Measurements from ENCODE around the gene BMS1. TPM values are rescaled to one million over a fixed set of nuclear protein-coding genes. Genes with fewer than 3 reads are reported as not detected.

Gene BMS1
- total and polyA plus RNA-seq, 2 of the 13 experiments (the other 11 are each of a cell fraction or from before 2014, with no cell fraction given): 3.9 to 25.2 TPM

DNA sequence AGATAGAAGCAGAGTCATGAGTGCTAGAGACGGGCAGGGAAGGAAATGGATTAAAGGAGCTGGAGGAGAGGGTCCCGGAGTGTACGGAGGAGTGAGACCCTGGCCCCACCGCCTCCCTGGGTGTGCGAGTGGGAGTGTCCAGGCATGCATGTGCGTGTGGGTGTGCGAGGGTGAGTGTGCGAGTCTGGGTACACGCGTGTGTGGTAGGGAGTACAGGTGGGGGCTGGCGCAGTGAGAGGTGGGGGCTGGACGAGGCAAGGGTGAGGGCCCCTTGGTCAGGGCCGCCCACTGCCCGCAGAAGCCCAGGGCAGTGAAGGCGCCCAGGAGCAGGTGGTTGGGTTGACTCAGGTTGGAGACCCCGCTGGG is 97.6 kb downstream of the BMS1 start:
- Histone ChIP-seq H3K4me3 (replicated peaks in 1 of 3; ENCODE audit: insufficient read depth in 1 of 3, low read depth in 2 of 3, low read length in 3 of 3) (no peak overlapping the region), H2AFZ (ENCODE audit: low read length) (no peak overlapping the region), H3K9ac (ENCODE audit: insufficient read depth, low read depth, low read length) (no peak overlapping the region), H3K4me2 (ENCODE audit: low read depth, low read length) (no peak overlapping the region), H3K36me3 (replicated peaks in 1 of 2; ENCODE audit: control insufficient read depth in 1 of 2, insufficient read depth in 2 of 2, low read length in 2 of 2) (no peaks in the 10 kb centered on the region), H4K20me1 (ENCODE audit: insufficient read depth, low read length) (0 out of 2 replicates have a peak, but pooled peaks cover 2% of the 10 kb centered on the region), H3K27me3 (ENCODE audit: control insufficient read depth in 1 of 2, insufficient read depth in 2 of 2, low read length in 2 of 2) (peaks cover 5 to 8% of the 10 kb centered on the region in 2 experiments; a peak in 3 of 5 replicates), H3K4me1 (ENCODE audit: insufficient read depth, low read length) (no peaks in the 10 kb centered on the region), H3K9me3 (ENCODE audit: low read length) (peaks cover 9% of the 10 kb centered on the region; the same call in 1 of the 2 replicates), H3K27ac (ENCODE audit: extremely low read length, insufficient read depth, low read length) (no peak overlapping the region), H3K79me2 (ENCODE audit: insufficient read depth, low read length) (no peaks in the 10 kb centered on the region)
- in situ Hi-C loops (cut with HindIII; ENCODE audit: extremely low pct_ligation_motif_present, low pct_unique_long_range_greater_than_20kb) (no loop called here), intact Hi-C loops (cut with micrococcal nuclease; ENCODE audit: unreplicated experiment) (no loop called here)
- no peak for ATAC-seq
- DNase-seq (ENCODE audit: low spot score): no peak
- ChIA-PET POLR2A (no interaction called here), CTCF (ENCODE audit: low intra/inter-chr PET ratio, low total read pairs) (no interaction called here)
- TF ChIP-seq ZMYM2 (CRISPR knock-in tag; IDR thresholded peaks at IDR 0.05): no peak
- no peak for TF ChIP-seq IKZF1 (IDR thresholded peaks at IDR 0.05)
- no peak for TF ChIP-seq ZNF451 (CRISPR knock-in tag; IDR thresholded peaks at IDR 0.05)
- TF ChIP-seq ZBTB3 (CRISPR knock-in tag; IDR thresholded peaks at IDR 0.05; ENCODE audit: borderline replicate concordance, low read depth): no peak
- no peak for TF ChIP-seq RELA (CRISPR knock-in tag; IDR thresholded peaks at IDR 0.05)
- TF ChIP-seq GTF3A (CRISPR knock-in tag; conservative IDR thresholded peaks at IDR 0.05): no peak
- TF ChIP-seq KLF6 (CRISPR knock-in tag; IDR thresholded peaks at IDR 0.05): no peak
- TF ChIP-seq, protein P1, sequence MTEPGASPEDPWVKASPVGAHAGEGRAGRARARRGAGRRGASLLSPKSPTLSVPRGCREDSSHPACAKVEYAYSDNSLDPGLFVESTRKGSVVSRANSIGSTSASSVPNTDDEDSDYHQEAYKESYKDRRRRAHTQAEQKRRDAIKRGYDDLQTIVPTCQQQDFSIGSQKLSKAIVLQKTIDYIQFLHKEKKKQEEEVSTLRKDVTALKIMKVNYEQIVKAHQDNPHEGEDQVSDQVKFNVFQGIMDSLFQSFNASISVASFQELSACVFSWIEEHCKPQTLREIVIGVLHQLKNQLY (CRISPR knock-in tag; IDR thresholded peaks at IDR 0.05): no peak
- TF ChIP-seq EEA1 (CRISPR knock-in tag; IDR thresholded peaks at IDR 0.05; ENCODE audit: borderline replicate concordance): no peak
- TF ChIP-seq, protein P2, sequence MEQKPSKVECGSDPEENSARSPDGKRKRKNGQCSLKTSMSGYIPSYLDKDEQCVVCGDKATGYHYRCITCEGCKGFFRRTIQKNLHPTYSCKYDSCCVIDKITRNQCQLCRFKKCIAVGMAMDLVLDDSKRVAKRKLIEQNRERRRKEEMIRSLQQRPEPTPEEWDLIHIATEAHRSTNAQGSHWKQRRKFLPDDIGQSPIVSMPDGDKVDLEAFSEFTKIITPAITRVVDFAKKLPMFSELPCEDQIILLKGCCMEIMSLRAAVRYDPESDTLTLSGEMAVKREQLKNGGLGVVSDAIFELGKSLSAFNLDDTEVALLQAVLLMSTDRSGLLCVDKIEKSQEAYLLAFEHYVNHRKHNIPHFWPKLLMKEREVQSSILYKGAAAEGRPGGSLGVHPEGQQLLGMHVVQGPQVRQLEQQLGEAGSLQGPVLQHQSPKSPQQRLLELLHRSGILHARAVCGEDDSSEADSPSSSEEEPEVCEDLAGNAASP (CRISPR knock-in tag; IDR thresholded peaks at IDR 0.05; ENCODE audit: borderline replicate concordance): no peak
- no peak for TF ChIP-seq PHF21A (CRISPR knock-in tag; IDR thresholded peaks at IDR 0.05)
- TF ChIP-seq, protein P3, sequence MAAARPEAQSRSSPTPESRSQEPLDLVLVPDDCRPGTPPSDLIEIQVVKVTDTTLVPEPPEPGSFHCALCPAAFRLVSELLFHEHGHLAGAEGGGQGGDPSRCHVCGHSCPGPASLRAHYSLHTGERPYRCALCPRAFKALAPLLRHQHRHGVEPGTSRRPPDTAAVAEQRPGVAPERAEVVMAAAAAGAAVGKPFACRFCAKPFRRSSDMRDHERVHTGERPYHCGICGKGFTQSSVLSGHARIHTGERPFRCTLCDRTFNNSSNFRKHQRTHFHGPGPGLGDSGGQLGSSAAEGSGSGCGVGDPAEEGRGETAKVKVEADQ (CRISPR knock-in tag; IDR thresholded peaks at IDR 0.05; ENCODE audit: borderline replicate concordance): no peak
- TF ChIP-seq ZNF205 (CRISPR knock-in tag; IDR thresholded peaks at IDR 0.05): no peak
- TF ChIP-seq, protein P4, sequence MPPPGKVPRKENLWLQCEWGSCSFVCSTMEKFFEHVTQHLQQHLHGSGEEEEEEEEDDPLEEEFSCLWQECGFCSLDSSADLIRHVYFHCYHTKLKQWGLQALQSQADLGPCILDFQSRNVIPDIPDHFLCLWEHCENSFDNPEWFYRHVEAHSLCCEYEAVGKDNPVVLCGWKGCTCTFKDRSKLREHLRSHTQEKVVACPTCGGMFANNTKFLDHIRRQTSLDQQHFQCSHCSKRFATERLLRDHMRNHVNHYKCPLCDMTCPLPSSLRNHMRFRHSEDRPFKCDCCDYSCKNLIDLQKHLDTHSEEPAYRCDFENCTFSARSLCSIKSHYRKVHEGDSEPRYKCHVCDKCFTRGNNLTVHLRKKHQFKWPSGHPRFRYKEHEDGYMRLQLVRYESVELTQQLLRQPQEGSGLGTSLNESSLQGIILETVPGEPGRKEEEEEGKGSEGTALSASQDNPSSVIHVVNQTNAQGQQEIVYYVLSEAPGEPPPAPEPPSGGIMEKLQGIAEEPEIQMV (CRISPR knock-in tag; IDR thresholded peaks at IDR 0.05; ENCODE audit: low read depth): no peak
- no peak for TF ChIP-seq CREB1 (IDR thresholded peaks at IDR 0.05)
- no peak for TF ChIP-seq CREB1 (CRISPR knock-in tag; IDR thresholded peaks at IDR 0.05)
- TF ChIP-seq NAIF1 (CRISPR knock-in tag; IDR thresholded peaks at IDR 0.05; ENCODE audit: borderline replicate concordance): no peak
- no TSS peak for BruUV-seq (replicated peaks)
- 51% methylated on average over 16 of the region's 16 CpGs for WGBS (ENCODE audit: low lambda C conversion rate)
- FAIRE-seq: no peak
